ENCODE measurements around the gene KDM2A.
"Not testable (repeated sequence)": the region's sequence is repeated elsewhere in the genome, so short reads cannot be mapped to it uniquely, and the experiment has no call there.

The KDM2A gene

GRCh38 chr11:67194096-67194495, 75.0 kb downstream of the KDM2A start:
- DNase-seq (ENCODE audit: insufficient read length, low spot score), result no peak
- FAIRE-seq, result no peak
- no peak for TF ChIP-seq POU2F2 (IDR thresholded peaks at IDR 0.05; ENCODE audit: low read depth, low read length)
- no peak for TF ChIP-seq SPI1 (IDR thresholded peaks at IDR 0.05; ENCODE audit: low read depth, low read length)
- TF ChIP-seq TAF1 (IDR thresholded peaks at IDR 0.05; ENCODE audit: low read depth, low read length), result no peak

- no peak for TF ChIP-seq POU2F2 (IDR thresholded peaks at IDR 0.05; ENCODE audit: low read depth, low read length)
- no peak for TF ChIP-seq PAX5 (IDR thresholded peaks at IDR 0.05; ENCODE audit: insufficient read depth, low read length, severe bottlenecking)
- TF ChIP-seq SPI1 (IDR thresholded peaks at IDR 0.05; ENCODE audit: low read depth, low read length), result no peak
- no peak for TF ChIP-seq TAF1 (IDR thresholded peaks at IDR 0.05; ENCODE audit: low read depth, low read length)
- FAIRE-seq, result peak; percentile 31
- DNase-seq (ENCODE audit: insufficient read length, low spot score), result no peak
Measured at GRCh38 chr11:67195971-67196456, 77.0 kb downstream of the KDM2A start.

GRCh38 chr11:67197606-67198005, 78.5 kb downstream of the KDM2A start:
- TF ChIP-seq POLR2AphosphoS5 (IDR thresholded peaks at IDR 0.05; ENCODE audit: low read depth, low read length) (no peak), POU2F2 (IDR thresholded peaks at IDR 0.05; ENCODE audit: low read depth, low read length) (no peak), SPI1 (IDR thresholded peaks at IDR 0.05; ENCODE audit: low read depth, low read length) (no peak), TAF1 (IDR thresholded peaks at IDR 0.05; ENCODE audit: low read depth, low read length) (no peak), POLR2A (IDR thresholded peaks at IDR 0.05; ENCODE audit: low read depth, low read length) (no peak), PAX5 (IDR thresholded peaks at IDR 0.05; ENCODE audit: insufficient read depth, low read length, severe bottlenecking) (no peak)
- no peak for DNase-seq (ENCODE audit: insufficient read length, low spot score)
- FAIRE-seq, result no peak

- not testable (repeated sequence) for DNase-seq (ENCODE audit: insufficient read length, low spot score); FAIRE-seq
Measured at GRCh38 chr11:67198781-67199180, 79.7 kb downstream of the KDM2A start.

GRCh38 chr11:67199751-67200150, 80.7 kb downstream of the KDM2A start:
- no peak for FAIRE-seq
- TF ChIP-seq SPI1 (IDR thresholded peaks at IDR 0.05; ENCODE audit: low read depth, low read length) (no peak), POU2F2 (IDR thresholded peaks at IDR 0.05; ENCODE audit: low read depth, low read length) (no peak), TAF1 (IDR thresholded peaks at IDR 0.05; ENCODE audit: low read depth, low read length) (no peak), POLR2A (IDR thresholded peaks at IDR 0.05; ENCODE audit: low read depth, low read length) (no peak), POLR2AphosphoS5 (IDR thresholded peaks at IDR 0.05; ENCODE audit: low read depth, low read length) (no peak), PAX5 (IDR thresholded peaks at IDR 0.05; ENCODE audit: insufficient read depth, low read length, severe bottlenecking) (no peak)

GRCh38 chr11:67202028-67202427, 83.0 kb downstream of the KDM2A start:
- FAIRE-seq (no peak), DNase-seq (ENCODE audit: insufficient read length, low spot score) (no peak)
- TF ChIP-seq TAF1 (IDR thresholded peaks at IDR 0.05; ENCODE audit: low read depth, low read length) (no peak), SPI1 (IDR thresholded peaks at IDR 0.05; ENCODE audit: low read depth, low read length) (no peak)

More at GRCh38 chr11:67199751-67200150, 80.7 kb downstream of the KDM2A start:
- no peak for DNase-seq (ENCODE audit: insufficient read length, low spot score)

- DNase-seq (ENCODE audit: insufficient read length, low spot score), result no peak
- no peak for TF ChIP-seq PAX5 (IDR thresholded peaks at IDR 0.05; ENCODE audit: insufficient read depth, low read length, severe bottlenecking)
- no peak for TF ChIP-seq POLR2AphosphoS5 (IDR thresholded peaks at IDR 0.05; ENCODE audit: low read depth, low read length)
- TF ChIP-seq POU2F2 (IDR thresholded peaks at IDR 0.05; ENCODE audit: low read depth, low read length), result no peak
- FAIRE-seq, result no peak
Measured at GRCh38 chr11:67204822-67205221, 85.8 kb downstream of the KDM2A start.

GRCh38 chr11:67209222-67209621, 90.2 kb downstream of the KDM2A start:
- not testable (repeated sequence) for FAIRE-seq; DNase-seq (ENCODE audit: insufficient read length, low spot score)

GRCh38 chr11:67211656-67212436, 92.8 kb downstream of the KDM2A start:
- TF ChIP-seq SPI1 (IDR thresholded peaks at IDR 0.05; ENCODE audit: low read depth, low read length), result no peak
- no peak for TF ChIP-seq POLR2A (IDR thresholded peaks at IDR 0.05; ENCODE audit: low read depth, low read length)
- TF ChIP-seq PAX5 (IDR thresholded peaks at IDR 0.05; ENCODE audit: insufficient read depth, low read length, severe bottlenecking), result no peak
- no peak for TF ChIP-seq TAF1 (IDR thresholded peaks at IDR 0.05; ENCODE audit: low read depth, low read length)
- TF ChIP-seq POU2F2 (IDR thresholded peaks at IDR 0.05; ENCODE audit: low read depth, low read length), result no peak
- TF ChIP-seq POLR2AphosphoS5 (IDR thresholded peaks at IDR 0.05; ENCODE audit: low read depth, low read length), result no peak

GRCh38 chr11:67213178-67213621, 94.1 kb downstream of the KDM2A start:
- peak; percentile 16 for DNase-seq (ENCODE audit: insufficient read length, low spot score)
- peak; percentile 93 for FAIRE-seq
- TF ChIP-seq SPI1 (IDR thresholded peaks at IDR 0.05; ENCODE audit: low read depth, low read length) (peak; percentile 96), POLR2AphosphoS5 (IDR thresholded peaks at IDR 0.05; ENCODE audit: low read depth, low read length) (no peak)

More at GRCh38 chr11:67211656-67212436, 92.8 kb downstream of the KDM2A start:
- FAIRE-seq, result no peak
- no peak for DNase-seq (ENCODE audit: insufficient read length, low spot score)

GRCh38 chr11:67227726-67228125, 108.7 kb downstream of the KDM2A start:
- no peak for TF ChIP-seq POU2F2 (IDR thresholded peaks at IDR 0.05; ENCODE audit: low read depth, low read length)
- TF ChIP-seq PAX5 (IDR thresholded peaks at IDR 0.05; ENCODE audit: insufficient read depth, low read length, severe bottlenecking), result no peak
- TF ChIP-seq POLR2AphosphoS5 (IDR thresholded peaks at IDR 0.05; ENCODE audit: low read depth, low read length), result no peak
- no peak for TF ChIP-seq TAF1 (IDR thresholded peaks at IDR 0.05; ENCODE audit: low read depth, low read length)
- TF ChIP-seq SPI1 (IDR thresholded peaks at IDR 0.05; ENCODE audit: low read depth, low read length), result no peak
- no peak for TF ChIP-seq POLR2A (IDR thresholded peaks at IDR 0.05; ENCODE audit: low read depth, low read length)
- FAIRE-seq, result no peak

More at GRCh38 chr11:67227726-67228125, 108.7 kb downstream of the KDM2A start:
- DNase-seq (ENCODE audit: insufficient read length, low spot score), result no peak
